IPS-18c (cell line): ENCODE results near the gene PCDHA1.
"Not testable (repeated sequence)": the region's sequence is repeated elsewhere in the genome, so short reads cannot be mapped to it uniquely, and the experiment has no call there.

Experiments
- H3K4me3 ChIP-seq: 2 replicates; pipeline ENCODE4 v1.7.0; 2013; ENCODE audit warnings: low read depth, mild to moderate bottlenecking, low read length, moderate library complexity; ENCODE audit not compliant: insufficient read depth
- H3K9me3 ChIP-seq: one replicate; pipeline ENCODE4 v1.6.1; 2013; ENCODE audit warnings: mild to moderate bottlenecking, low read length, moderate library complexity; ENCODE audit not compliant: control insufficient read depth, insufficient read depth

The PCDHA1 gene

GRCh38 chr5:140870221-140871201 is 84.6 kb downstream of the PCDHA1 start:
- Histone ChIP-seq H3K9me3 (no peaks in the 10 kb centered on the region), H3K4me3 (no peak overlapping the region)

- no peaks in the 10 kb centered on the region for H3K9me3 ChIP-seq
These were observed 89.4 kb downstream of the PCDHA1 start, which contains the start of gene PCDHA12 for GRCh38 chr5:140875085-140876065. TSS of gene PCDHA12 (plus strand) at chr5:140875308. CDS start at chr5:140875473, 165 bp downstream.

GRCh38 chr5:140876541-140877261 is 90.8 kb downstream of the PCDHA1 start:
- H3K9me3 ChIP-seq, H3K4me3 ChIP-seq: not testable (repeated sequence)

More at GRCh38 chr5:140875085-140876065, 89.4 kb downstream of the PCDHA1 start, which contains the start of gene PCDHA12:
- H3K4me3 ChIP-seq, result peak within 1 kb of the TSS; percentile 47; the same call in 1 of the 2 replicates

- no peaks in the 10 kb centered on the region for H3K9me3 ChIP-seq
- H3K4me3 ChIP-seq, result no peak overlapping the region
These were observed 91.3 kb downstream of the PCDHA1 start for GRCh38 chr5:140877262-140877581.

GRCh38 chr5:140881889-140882590 is 96.1 kb downstream of the PCDHA1 start, which contains the start of gene PCDHA13:
TSS of gene PCDHA13 (plus strand) at chr5:140882124. CDS start at chr5:140882269, 145 bp downstream.
- Histone ChIP-seq H3K4me3 (no peak within 1 kb of the TSS), H3K9me3 (no peaks in the 10 kb centered on the region)

- Histone ChIP-seq H3K4me3 (no peak overlapping the region), H3K9me3 (no peaks in the 10 kb centered on the region)
These were observed 96.6 kb downstream of the PCDHA1 start for GRCh38 chr5:140882591-140882899.

GRCh38 chr5:140883373-140883772 is 97.4 kb downstream of the PCDHA1 start:
- Histone ChIP-seq H3K4me3 (no peak overlapping the region), H3K9me3 (no peaks in the 10 kb centered on the region)

GRCh38 chr5:140883927-140884697 is 98.2 kb downstream of the PCDHA1 start:
- Histone ChIP-seq H3K9me3 (no peaks in the 10 kb centered on the region), H3K4me3 (no peak overlapping the region)

GRCh38 chr5:140916325-140916724 is 130.4 kb downstream of the PCDHA1 start:
- Histone ChIP-seq H3K4me3 (no peak overlapping the region), H3K9me3 (no peaks in the 10 kb centered on the region)

GRCh38 chr5:140923601-140924000 is 137.7 kb downstream of the PCDHA1 start:
- peaks cover 3% of the 10 kb centered on the region for H3K9me3 ChIP-seq
- H3K4me3 ChIP-seq, result no peak overlapping the region

GRCh38 chr5:140925806-140926442 is 140.0 kb downstream of the PCDHA1 start, which contains the start of gene PCDHAC1:
TSS of gene PCDHAC1 (plus strand) at chr5:140926299. CDS start at chr5:140926893, 594 bp downstream.
- peak within 1 kb of the TSS; percentile 79 for H3K4me3 ChIP-seq
- H3K9me3 ChIP-seq, result peaks cover 3% of the 10 kb centered on the region

GRCh38 chr5:140926443-140927227 is 140.7 kb downstream of the PCDHA1 start:
- Histone ChIP-seq H3K4me3 (peak overlapping the region; percentile 79), H3K9me3 (peaks cover 3% of the 10 kb centered on the region)

- Histone ChIP-seq H3K9me3 (peaks cover 3% of the 10 kb centered on the region), H3K4me3 (peak overlapping the region; percentile 79)
These were observed 141.3 kb downstream of the PCDHA1 start for GRCh38 chr5:140927228-140927573.

GRCh38 chr5:140934964-140935606 is 149.1 kb downstream of the PCDHA1 start:
- no peak overlapping the region for H3K4me3 ChIP-seq
- no peaks in the 10 kb centered on the region for H3K9me3 ChIP-seq
